Spleen (tissue), 11 donors: ENCODE measurements around the gene CRNKL1. TPM values are rescaled to one million over a fixed set of nuclear protein-coding genes. Genes with fewer than 3 reads are reported as not detected.

Experiments used
- DNase-seq: peaks from one replicate; pipeline ENCODE4 v3.0.0-alpha.2; 2020
- H3K27ac ChIP-seq, 8 donors: fragments of 200-600 bp; sonication (generic) in 7 of 8; 1 replicate in 4 of 8; 2 replicates in 4 of 8; pipeline versions ENCODE4 v1.5.0 to v1.8.0; 2016 to 2021; ENCODE audit warnings: inconsistent platforms in 4 of 8, mild to moderate bottlenecking in 4 of 8, moderate library complexity in 1 of 8
- H3K27me3 ChIP-seq, 7 donors: fragments of 200-600 bp; sonication (generic) in 6 of 7; replicated peaks in 1 of 7; 1 replicate in 4 of 7; 2 replicates in 3 of 7; pipeline versions ENCODE4 v1.5.0 to v1.8.0; 2016 to 2021; ENCODE audit warnings: inconsistent platforms in 3 of 7, mild to moderate bottlenecking in 1 of 7
- H3K36me3 ChIP-seq, 6 donors: fragments of 200-600 bp; sonication (generic) in 5 of 6; 1 replicate in 4 of 6; 2 replicates in 2 of 6; pipeline versions ENCODE4 v1.5.0 to v1.8.0; 2016 to 2021; ENCODE audit warnings: inconsistent platforms in 2 of 6
- H3K4me1 ChIP-seq, 6 donors: fragments of 200-600 bp; sonication (generic) in 5 of 6; 1 replicate in 3 of 6; 2 replicates in 3 of 6; pipeline versions ENCODE4 v1.5.0 to v1.8.0; 2016 to 2021; ENCODE audit warnings: inconsistent platforms in 3 of 6
- H3K4me3 ChIP-seq, 8 donors: fragments of 200-600 bp; sonication (generic) in 7 of 8; 1 replicate in 4 of 8; 2 replicates in 4 of 8; pipeline versions ENCODE4 v1.5.0 to v1.8.0; 2016 to 2021; ENCODE audit warnings: inconsistent platforms in 4 of 8, mild to moderate bottlenecking in 4 of 8, moderate library complexity in 2 of 8
- H3K9me3 ChIP-seq, 8 donors: fragments of 200-600 bp; sonication (generic) in 7 of 8; 1 replicate in 4 of 8; 2 replicates in 4 of 8; pipeline versions ENCODE4 v1.5.0 to v1.8.0; 2016 to 2021; ENCODE audit warnings: inconsistent platforms in 4 of 8
- CTCF ChIP-seq, 11 experiments: fragments of 200-600 bp in 7 of 11; fragments of 450-650 bp in 4 of 11; sonication (generic) in 4 of 11; IDR thresholded peaks in 8 of 11; conservative IDR thresholded peaks in 3 of 11; 1 replicate in 7 of 11; 2 replicates in 4 of 11; pipeline versions ENCODE4 v1.4.0 to v1.8.0; 2016 to 2021; ENCODE audit warnings: antibody characterized with exemption in 11 of 11, inconsistent platforms in 4 of 11, mild to moderate bottlenecking in 1 of 11
- POLR2A ChIP-seq, 3 donors: fragments of 450-650 bp; IDR thresholded peaks; one replicate each; pipeline ENCODE4 v1.5.1; 2017; ENCODE audit warnings: antibody characterized with exemption in 3 of 3, mild to moderate bottlenecking in 1 of 3
- POLR2AphosphoS5 ChIP-seq, 3 donors: sonication (generic); formaldehyde crosslinking; IDR thresholded peaks; one replicate each; pipeline ENCODE4 v1.5.1; 2017; ENCODE audit warnings: antibody characterized with exemption in 3 of 3
- WGBS, 5 donors: extraction: QIAGEN DNeasy Blood & Tissue Kit in 3 of 5; methylation state at CpG; one replicate each; pipeline versions ENCODE4 v1.1.5 to v1.1.7; 2013 to 2018; 5-methylcytosine and 5-hydroxymethylcytosine counted together
- intact Hi-C: fragments of 100-400 bp; cut with DNase I; formaldehyde crosslinking; loops from one replicate; pipeline ENCODE4 v1.15.0; 2023; ENCODE audit warnings: low total_unique reads
- polyA plus RNA-seq, 3 donors: library from polyadenylated mRNA; stranded (reverse); fragments of 200-250 nt; gene quantifications; one replicate each; pipeline ENCODE4 v1.2.1, GENCODE V29; 2013
- total RNA-seq, 7 donors: library from RNA; depleted of rRNA in 3 of 7; stranded (reverse); fragments of >200 nt in 3 of 7; fragmentation: NEBNext Ultra II Directional in 4 of 7; extraction: Animal tissue kit (Norgen Biotek cat#: 25700) in 4 of 7; gene quantifications; one replicate each; pipeline versions ENCODE4 v1.1.0 to v1.2.1, GENCODE V29; 2016 to 2021
- donor health status: healthy with polysubstance abuse.
- donor health status: DM: no; HTN: no; CAD: no; lungs with moderate emphysema.
- donor health status: DM: no; HTN: no; CAD: no.
- donor health status: Bipolar disorder and iron deficiency.
- donor health status: healthy.
- donor health status: DM: no; HTN: no; CAD: no.
- donor health status: DM: yes; HTN: yes; CAD: no.

The CRNKL1 gene
- total and polyA plus RNA-seq, 10 donors, result 14.2 to 24.7 (median 23.4) TPM

GRCh38 chr20:20063941-20064702 lies 11.9 kb upstream of the CRNKL1 start:
- TF ChIP-seq POLR2A (IDR thresholded peaks at IDR 0.05) (no peak), CTCF (IDR thresholded peaks at IDR 0.05 in 8 of 11, conservative IDR thresholded peaks at IDR 0.05 in 3 of 11) (no peak), POLR2AphosphoS5 (IDR thresholded peaks at IDR 0.05) (no peak)
- Histone ChIP-seq H3K4me3 (no peak overlapping the region), H3K27ac (no peak overlapping the region), H3K36me3 (no peaks in the 10 kb centered on the region), H3K9me3 (no peaks in the 10 kb centered on the region), H3K27me3 (peaks cover 0 to 12% (median 0%) of the 10 kb centered on the region in 7 donors), H3K4me1 (no peaks in the 10 kb centered on the region)
- DNase-seq, result no peak
- WGBS, 5 donors, result 60 to 75% (median 70%) methylated on average over 12 of the region's 12 CpGs
- intact Hi-C loops, result no loop called here

- H3K27ac ChIP-seq, result no peak overlapping the region
- no peak for DNase-seq
- H3K4me1 ChIP-seq, result no peaks in the 10 kb centered on the region
- peaks cover 0 to 17% (median 0%) of the 10 kb centered on the region in 7 donors for H3K27me3 ChIP-seq
- TF ChIP-seq POLR2AphosphoS5 (IDR thresholded peaks at IDR 0.05) (no peak), POLR2A (IDR thresholded peaks at IDR 0.05) (no peak), CTCF (IDR thresholded peaks at IDR 0.05 in 8 of 11, conservative IDR thresholded peaks at IDR 0.05 in 3 of 11) (no peak)
- 75 to 88% (median 80%) methylated on average over 6 of the region's 6 CpGs for WGBS, 5 donors
- intact Hi-C loops, result no loop called here
- H3K36me3 ChIP-seq, result no peaks in the 10 kb centered on the region
- H3K9me3 ChIP-seq, result no peaks in the 10 kb centered on the region
- H3K4me3 ChIP-seq, result no peak overlapping the region
These were observed 8.2 kb upstream of the CRNKL1 start for GRCh38 chr20:20060234-20060998.

GRCh38 chr20:20051767-20052073 lies 546 bp downstream of the CRNKL1 start:
- no peak for TF ChIP-seq POLR2AphosphoS5 (IDR thresholded peaks at IDR 0.05)
- no peak for TF ChIP-seq POLR2A (IDR thresholded peaks at IDR 0.05)
- TF ChIP-seq CTCF (IDR thresholded peaks at IDR 0.05 in 8 of 11, conservative IDR thresholded peaks at IDR 0.05 in 3 of 11), result no peak
- peak overlapping the region; percentile 82 to 97 (median 92) for H3K4me3 ChIP-seq
- peaks cover 0 to 30% (median 20%) of the 10 kb centered on the region in 6 donors for H3K4me1 ChIP-seq
- peak overlapping the region; percentile 81 to 97 (median 92) for H3K27ac ChIP-seq
- peaks cover 3 to 41% (median 37%) of the 10 kb centered on the region in 6 donors for H3K36me3 ChIP-seq
- H3K27me3 ChIP-seq, result peaks cover 0 to 6% (median 0%) of the 10 kb centered on the region in 7 donors
- 1 to 5% (median 4%) methylated on average over 12 to 13 of the region's 13 CpGs for WGBS, 5 donors
- intact Hi-C loops, result no loop called here
- no peak for DNase-seq
- no peaks in the 10 kb centered on the region for H3K9me3 ChIP-seq
